HG03108 (cell line): ENCODE data around the gene NOX3.
"Not testable (repeated sequence)": the region's sequence is repeated elsewhere in the genome, so short reads cannot be mapped to it uniquely, and the experiment has no call there.

ENCODE experiments used
- ATAC-seq: cut with Tn5 transposase; IDR thresholded peaks from one replicate; pipeline ENCODE4 v1.9.1; 2021; ENCODE audit warnings: moderate library complexity; ENCODE audit not compliant: unreplicated experiment

NOX3 gene

GRCh38 chr6:155470979-155471616 is 15.5 kb upstream of the NOX3 start:
- not testable (repeated sequence) for ATAC-seq

- not testable (repeated sequence) for ATAC-seq
Measured at GRCh38 chr6:155468543-155468942, 12.9 kb upstream of the NOX3 start.

DNA sequence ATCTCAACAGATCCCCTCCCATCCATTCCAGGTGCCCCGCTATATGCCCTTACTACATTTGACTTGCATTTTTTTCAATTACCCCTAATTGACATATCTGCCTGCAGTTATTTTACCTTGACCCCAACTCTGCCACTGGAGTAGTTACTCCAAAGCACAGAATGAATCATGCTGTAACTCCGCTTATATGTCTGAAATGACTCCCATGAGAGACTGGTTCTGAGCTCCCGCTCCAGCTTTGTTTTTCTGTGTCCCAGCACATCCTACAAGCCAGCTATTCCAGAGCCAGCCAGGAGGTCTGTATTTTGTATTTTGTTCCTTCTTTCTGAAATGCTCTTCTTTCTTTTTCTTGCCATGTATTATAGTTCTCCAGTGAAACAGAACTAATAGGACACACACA is 10.9 kb upstream of the NOX3 start:
- no peak for ATAC-seq

DNA sequence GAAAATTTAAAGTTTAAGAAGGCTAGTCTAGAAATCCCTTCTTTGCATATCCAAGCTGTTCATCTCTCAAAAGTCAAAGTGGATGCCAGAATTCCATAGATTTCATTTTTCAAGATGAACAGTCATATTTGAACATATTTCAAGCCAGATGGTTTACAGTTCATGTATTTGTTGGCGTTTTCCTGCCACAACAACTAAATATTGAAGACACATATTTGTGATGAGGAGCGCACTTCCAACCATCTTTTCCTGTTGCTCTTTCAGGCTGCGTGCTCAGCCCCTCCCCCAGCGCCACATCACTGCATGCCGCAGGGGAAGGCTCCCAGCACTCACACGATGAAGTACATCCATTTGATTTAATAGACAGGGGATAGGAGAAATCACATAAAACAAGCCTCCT is 5.9 kb upstream of the NOX3 start:
- no peak for ATAC-seq

- no peak for ATAC-seq
Measured at GRCh38 chr6:155454471-155454870, 1.2 kb downstream of the NOX3 start.

- no peak for ATAC-seq
Measured at GRCh38 chr6:155454008-155454407, 1.6 kb downstream of the NOX3 start.

DNA sequence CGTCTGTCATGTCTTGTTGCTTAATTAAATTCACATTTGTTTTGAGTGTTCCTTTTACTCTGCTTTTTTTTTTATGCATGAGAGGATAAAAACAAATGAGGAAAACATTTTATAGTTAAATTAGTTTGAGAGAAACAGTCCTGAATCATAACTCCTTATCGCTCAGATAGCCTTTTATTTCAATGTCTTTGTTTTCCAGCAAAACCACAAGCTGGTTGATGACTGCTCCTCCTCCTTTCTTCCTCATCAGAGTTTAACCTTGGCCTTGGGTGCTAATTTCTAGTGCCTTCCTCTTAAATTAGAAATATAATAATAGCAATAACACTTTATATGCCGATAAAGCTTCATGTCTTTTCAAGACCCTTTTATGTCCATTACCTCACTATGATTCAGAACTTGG is 3.1 kb downstream of the NOX3 start:
- no peak for ATAC-seq

DNA sequence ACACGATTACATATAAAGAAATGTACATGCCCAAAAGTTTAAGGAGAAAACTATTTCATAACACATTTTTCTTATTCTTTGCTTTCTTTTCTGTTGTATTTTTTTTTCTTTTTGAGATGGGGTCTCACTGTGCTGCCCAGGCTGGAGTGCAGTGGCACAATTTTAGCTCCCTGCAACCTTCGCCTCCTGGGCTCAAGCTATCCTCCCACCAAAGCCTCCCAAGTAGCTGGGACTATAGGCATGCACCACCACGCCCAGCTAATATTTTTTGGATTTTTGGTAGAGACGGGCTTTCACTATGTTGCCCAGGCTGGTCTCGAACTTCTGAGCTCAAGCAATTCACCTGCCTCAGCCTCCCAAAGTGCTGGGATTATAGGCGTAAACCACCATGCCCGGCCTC is 4.1 kb downstream of the NOX3 start:
- not testable (repeated sequence) for ATAC-seq

DNA sequence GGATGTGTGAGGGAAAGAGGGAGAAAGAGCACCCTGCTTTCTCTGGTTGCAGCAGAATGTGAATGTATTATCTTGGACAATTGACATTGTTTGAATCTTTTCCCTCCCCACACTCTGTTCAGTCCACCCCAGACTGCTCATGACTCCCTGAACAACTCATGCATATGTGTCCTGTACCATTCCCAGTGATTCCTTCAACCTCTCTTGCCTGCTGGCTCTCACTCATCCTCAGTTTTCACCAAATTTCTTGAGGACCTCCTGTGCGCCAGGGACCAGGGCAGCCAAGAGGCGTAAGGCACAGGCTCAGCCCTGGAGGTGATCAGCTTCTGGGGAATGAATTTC is 5.4 kb downstream of the NOX3 start:
- ATAC-seq = no peak

- ATAC-seq = no peak
Measured at GRCh38 chr6:155449450-155450239, 6.0 kb downstream of the NOX3 start.

DNA sequence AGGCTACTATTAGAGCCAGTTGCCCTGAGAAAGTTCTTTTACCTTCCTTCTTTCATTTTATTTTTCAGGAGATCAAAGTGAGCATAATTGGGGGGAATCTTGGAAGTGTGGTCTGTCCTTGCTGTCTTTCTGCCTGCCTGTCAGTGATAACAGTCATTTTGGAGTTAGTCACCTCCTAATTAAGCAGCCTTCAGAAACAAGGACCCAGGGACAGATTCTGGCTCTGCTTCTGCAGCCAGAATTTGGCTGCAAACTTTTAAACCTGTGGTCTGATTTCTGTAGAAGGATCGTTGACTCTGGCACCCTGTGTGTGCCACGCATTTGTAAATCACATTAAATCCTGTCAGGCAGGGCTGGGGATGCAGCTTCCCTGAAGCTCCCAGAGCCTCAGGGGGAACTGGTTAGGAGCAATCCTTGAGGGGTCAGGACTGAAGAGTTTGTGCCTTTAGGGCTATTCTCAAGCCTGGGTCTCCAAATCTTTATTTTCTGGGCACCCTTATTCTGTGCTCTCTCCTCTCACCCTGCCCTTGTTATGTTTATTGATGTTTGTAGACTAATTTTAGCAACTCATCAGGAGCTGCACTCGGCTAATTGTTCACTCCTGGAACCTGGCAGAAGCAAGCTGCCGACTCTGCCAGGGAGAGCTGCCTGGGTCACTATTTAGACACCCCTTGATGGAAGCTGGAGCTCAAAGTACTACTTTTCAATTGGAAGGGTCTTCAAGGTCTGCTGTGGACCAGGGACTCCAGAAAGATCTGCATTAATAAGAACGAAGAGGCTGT is 6.8 kb downstream of the NOX3 start:
- no peak for ATAC-seq

- ATAC-seq = no peak
Measured at GRCh38 chr6:155447949-155448348, 7.7 kb downstream of the NOX3 start.

DNA sequence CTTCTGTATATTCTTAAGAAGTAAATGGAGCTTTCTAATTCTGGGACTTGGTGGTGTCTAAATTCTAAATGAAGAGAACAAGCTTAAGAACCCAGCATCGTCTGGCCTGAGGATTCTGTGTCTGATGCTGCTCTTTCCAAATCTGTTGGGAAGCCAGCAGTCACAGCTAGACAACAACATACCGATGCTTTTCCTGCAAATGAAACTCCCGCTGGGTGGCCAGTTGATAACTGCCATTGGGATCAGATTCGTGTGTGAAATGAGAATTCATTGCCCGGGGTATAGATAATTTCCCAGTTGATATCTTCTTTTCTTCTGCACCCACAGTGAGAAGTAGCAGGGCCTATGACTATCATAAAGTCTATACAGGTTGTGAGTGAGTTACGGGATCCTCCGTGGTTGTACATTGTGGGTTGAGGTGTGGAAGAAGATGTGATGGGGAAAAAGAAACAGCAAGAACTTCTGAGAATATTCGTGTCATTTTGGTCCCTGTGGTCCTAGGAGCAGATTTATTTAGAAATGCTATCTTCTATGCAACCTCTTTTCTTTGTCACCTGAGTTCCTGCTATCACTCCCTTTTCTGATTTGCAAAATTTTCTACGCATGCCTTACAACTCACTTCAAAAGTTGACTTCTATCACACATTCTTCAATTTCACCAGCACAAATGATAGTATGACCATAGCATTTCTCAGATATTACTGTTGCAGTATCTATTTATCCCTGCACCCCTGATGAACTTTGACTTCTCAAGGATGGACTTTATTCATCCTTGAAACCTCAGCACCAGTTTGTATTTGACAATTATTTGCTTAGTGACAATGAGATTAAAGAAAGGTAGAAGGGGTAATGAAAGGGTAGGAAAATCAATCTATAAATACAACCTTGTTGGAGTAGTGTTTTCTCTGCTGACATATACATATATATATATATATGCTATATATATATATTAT is 10.4 kb downstream of the NOX3 start:
- no peak for ATAC-seq

- ATAC-seq = no peak
Measured at GRCh38 chr6:155444120-155444917, 11.3 kb downstream of the NOX3 start.

DNA sequence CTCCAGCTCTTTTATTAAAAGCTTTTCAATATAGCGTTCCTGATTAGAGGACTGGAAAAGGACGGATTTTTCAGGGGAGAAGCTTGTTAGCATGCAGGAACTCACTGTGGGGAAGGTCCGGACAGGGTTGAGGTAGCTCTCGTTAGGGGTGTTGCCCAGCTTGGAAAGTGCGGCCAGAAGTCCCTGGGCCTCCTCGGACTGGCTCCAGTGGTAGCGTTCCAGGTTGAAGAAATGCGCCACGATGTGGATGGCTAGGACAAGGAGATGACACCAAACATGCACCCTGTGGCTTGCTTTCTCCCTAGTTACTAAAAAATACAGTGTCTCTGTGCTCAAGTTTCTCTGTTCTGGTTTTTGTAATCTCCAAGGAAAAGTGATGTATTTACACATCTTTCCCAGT is 12.5 kb downstream of the NOX3 start:
- no peak for ATAC-seq

- no peak for ATAC-seq
Measured at GRCh38 chr6:155442562-155442961, 13.1 kb downstream of the NOX3 start.

GRCh38 chr6:155441112-155441465 is 14.6 kb downstream of the NOX3 start:
- ATAC-seq = no peak

DNA sequence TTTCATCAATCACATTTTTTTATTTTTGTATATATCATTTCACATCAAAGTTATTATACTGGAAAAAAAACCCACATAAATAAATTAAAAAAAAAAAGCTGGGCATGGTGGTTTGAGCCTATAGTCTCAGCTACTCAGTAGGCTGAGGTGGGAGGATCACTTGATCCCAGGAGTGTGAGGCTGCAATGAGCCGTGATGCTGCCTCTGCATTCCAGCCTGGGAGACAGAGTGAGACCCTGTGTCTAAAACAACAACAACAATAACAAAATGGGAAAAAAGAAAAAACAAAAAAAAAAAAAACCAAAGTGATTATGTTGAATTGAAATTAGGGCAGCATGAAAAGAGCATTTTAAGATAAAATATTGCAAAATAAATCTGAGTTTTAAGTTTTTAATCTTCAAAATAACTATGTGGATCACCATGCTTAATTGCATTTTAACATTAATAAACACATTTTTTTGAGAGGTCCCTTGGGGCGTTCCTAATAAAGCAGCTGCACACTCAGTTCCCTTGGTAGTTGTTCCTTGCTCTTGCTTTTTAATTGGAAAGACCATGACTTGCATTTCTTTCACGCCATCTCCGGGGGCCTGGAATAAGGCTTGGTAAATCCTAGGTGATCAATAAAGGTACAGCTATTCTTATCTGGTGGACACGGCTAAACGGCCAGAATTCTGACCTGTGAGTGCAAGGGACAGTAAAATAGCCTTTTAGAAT is 15.1 kb downstream of the NOX3 start:
- ATAC-seq = no peak

GRCh38 chr6:155439376-155439775 is 16.3 kb downstream of the NOX3 start:
- ATAC-seq = no peak
